ENCODE measurements around the gene DCTN1.
"Not testable (repeated sequence)": the region's sequence is repeated elsewhere in the genome, so short reads cannot be mapped to it uniquely, and the experiment has no call there.

The DCTN1 gene

GRCh38 chr2:74379851-74380789 lies at the start of gene DCTN1:
Gene DCTN1 (minus strand): TSS chr2:74380311. CDS start chr2:74380037, 274 bp downstream.
- peak; percentile 80 for DNase-seq

- DNase-seq = no peak
Observed at GRCh38 chr2:74428675-74429074, 48.6 kb upstream of the DCTN1 start.

GRCh38 chr2:74427551-74427950 lies 47.4 kb upstream of the DCTN1 start:
- DNase-seq = no peak

- DNase-seq = no peak
Observed at GRCh38 chr2:74426181-74426758, 46.2 kb upstream of the DCTN1 start.

GRCh38 chr2:74425523-74425922 lies 45.4 kb upstream of the DCTN1 start:
- DNase-seq = no peak

GRCh38 chr2:74424995-74425406 lies 44.9 kb upstream of the DCTN1 start:
- no peak for DNase-seq

GRCh38 chr2:74424139-74424992 lies 44.3 kb upstream of the DCTN1 start:
- no peak for DNase-seq

- no peak for DNase-seq
Observed at GRCh38 chr2:74423231-74424095, 43.4 kb upstream of the DCTN1 start.

GRCh38 chr2:74421221-74421870 lies 41.2 kb upstream of the DCTN1 start, which contains the start of the genes C2orf81 and WDR54:
Gene C2orf81 (minus strand): TSS chr2:74421619. CDS start chr2:74421560, 59 bp downstream.
Gene WDR54 (plus strand): TSS chr2:74421730. CDS start chr2:74422154, 424 bp downstream.
- DNase-seq = peak; percentile 70

- DNase-seq = not testable (repeated sequence)
Observed at GRCh38 chr2:74420443-74421103, 40.5 kb upstream of the DCTN1 start.

GRCh38 chr2:74420006-74420405 lies 39.9 kb upstream of the DCTN1 start:
- DNase-seq = no peak

GRCh38 chr2:74419345-74419744 lies 39.2 kb upstream of the DCTN1 start:
- no peak for DNase-seq

- no peak for DNase-seq
Observed at GRCh38 chr2:74418312-74418711, 38.2 kb upstream of the DCTN1 start.

- DNase-seq = no peak
Observed at GRCh38 chr2:74417763-74418162, 37.7 kb upstream of the DCTN1 start.

GRCh38 chr2:74417197-74417596 lies 37.1 kb upstream of the DCTN1 start:
- no peak for DNase-seq

- DNase-seq = no peak
Observed at GRCh38 chr2:74416778-74417177, 36.7 kb upstream of the DCTN1 start.

GRCh38 chr2:74415762-74416395 lies 35.8 kb upstream of the DCTN1 start:
- DNase-seq = no peak

GRCh38 chr2:74414881-74415761 lies 35.0 kb upstream of the DCTN1 start:
- peak; percentile 36 for DNase-seq

- no peak for DNase-seq
Observed at GRCh38 chr2:74414441-74414840, 34.3 kb upstream of the DCTN1 start.
